A673 (cell line): ENCODE measurements around the gene AGBL5. TPM values are rescaled to one million over a fixed set of nuclear protein-coding genes. Genes with fewer than 3 reads are reported as not detected.

Experiments
- BruUV-seq: library from RNA; stranded (reverse); fragments of 400-500 nt; replicated peaks from 2 replicates; lab custom pipeline; 2021; lab: Mats Ljungman, UMichigan
- CTCF ChIA-PET: fragments of 300-600 bp; sonication (Branson Sonifier 250); formaldehyde crosslinking; loops from one replicate; lab custom pipeline; 2022; ENCODE audit warnings: antibody characterized with exemption; lab: Charles Lee
- POLR2A ChIA-PET: fragments of 300-600 bp; sonication (Branson Sonifier 250); formaldehyde crosslinking; loops from one replicate; lab custom pipeline; 2022; ENCODE audit warnings: antibody characterized with exemption; ENCODE audit not compliant: low non-redundant PET; lab: Charles Lee
- DNase-seq: peaks from one replicate; pipeline ENCODE4 v3.0.0-alpha.2; 2015; ENCODE audit warnings: low spot score
- H3K27ac ChIP-seq: fragments of 200-600 bp; sonication (generic); 2 replicates; pipeline ENCODE4 v1.5.1; 2016; ENCODE audit warnings: mixed run types, low read depth, mild to moderate bottlenecking, mixed read lengths, antibody characterized with exemption, low read length; ENCODE audit not compliant: poor library complexity, severe bottlenecking
- H3K27me3 ChIP-seq: fragments of 200-600 bp; sonication (generic); replicated peaks from 2 replicates; pipeline ENCODE4 v1.6.1; 2017; ENCODE audit warnings: mixed run types, low read depth, mild to moderate bottlenecking, mixed read lengths, antibody characterized with exemption, low read length; ENCODE audit not compliant: insufficient read depth, poor library complexity
- H3K36me3 ChIP-seq: fragments of 200-600 bp; sonication (generic); 2 replicates; pipeline ENCODE4 v1.6.1; 2016; ENCODE audit warnings: mixed run types, mild to moderate bottlenecking, mixed read lengths, antibody characterized with exemption, low read length; ENCODE audit not compliant: insufficient read depth, poor library complexity, severe bottlenecking
- H3K4me1 ChIP-seq: fragments of 200-600 bp; sonication (generic); 2 replicates; pipeline ENCODE4 v1.6.1; 2017; ENCODE audit warnings: mixed run types, mild to moderate bottlenecking, mixed read lengths, antibody characterized with exemption, low read length; ENCODE audit not compliant: insufficient read depth, poor library complexity, severe bottlenecking
- H3K4me3 ChIP-seq: fragments of 200-600 bp; sonication (generic); 2 replicates; pipeline ENCODE4 v1.5.1; 2016; ENCODE audit warnings: low read depth, mixed run types, mild to moderate bottlenecking, mixed read lengths, low read length; ENCODE audit not compliant: poor library complexity, severe bottlenecking
- H3K9me3 ChIP-seq: fragments of 200-600 bp; sonication (generic); 2 replicates; pipeline ENCODE4 v1.6.1; 2016; ENCODE audit warnings: mixed run types, low read depth, mild to moderate bottlenecking, mixed read lengths, antibody characterized with exemption, low read length; ENCODE audit not compliant: poor library complexity, severe bottlenecking
- CTCF ChIP-seq: fragments of 300-800, 200-600 bp; sonication (generic); conservative IDR thresholded peaks from 2 replicates; pipeline ENCODE4 v1.5.1; 2017; ENCODE audit warnings: low read depth, mild to moderate bottlenecking, antibody characterized with exemption, low read length, moderate library complexity, mixed read lengths
- EZH2 ChIP-seq: fragments of 200-600 bp; sonication (generic); IDR thresholded peaks from 2 replicates; pipeline ENCODE4 v1.6.1; 2017; ENCODE audit warnings: borderline replicate concordance, low read depth, mild to moderate bottlenecking, mixed read lengths, antibody characterized with exemption, low read length; ENCODE audit not compliant: poor library complexity, severe bottlenecking
- intact Hi-C: fragments of 100-400 bp; cut with micrococcal nuclease; formaldehyde crosslinking; loops from one replicate; pipeline ENCODE4 v1.10.0; 2022; ENCODE audit not compliant: unreplicated experiment
- total RNA-seq: library from RNA; stranded (reverse); gene quantifications from 2 replicates; pipeline ENCODE4 v1.2.3, GENCODE V29; 2021

Gene AGBL5
- total RNA-seq, 1 experiment from 2014 or later = 64.1 TPM

GRCh38 chr2:27050281-27050995 is 1.0 kb upstream of the AGBL5 start:
- peaks cover 25% of the 10 kb centered on the region for H3K36me3 ChIP-seq
- peak overlapping the region; percentile 91 for H3K27ac ChIP-seq
- no peak for TF ChIP-seq EZH2
- TF ChIP-seq CTCF = peak; percentile 45
- peak; percentile 97 for DNase-seq
- intact Hi-C loops = loop anchor here (1.0 kb wide), 1 partner anchor 18 kb away; the partner anchor contains the start of gene TMEM214
- no TSS peak for BruUV-seq
- no peaks in the 10 kb centered on the region for H3K27me3 ChIP-seq
- CTCF ChIA-PET = interaction anchor here (0.9 to 2.0 kb wide), 4 partner anchors 22 to 204 kb away, joined by 3 to 5 read pairs (median 4); no protein-coding TSS in a partner anchor
- POLR2A ChIA-PET = interaction anchor here (0.6 kb wide), 2 partner anchors 17 to 35 kb away, joined by 4 to 5 read pairs; no protein-coding TSS in a partner anchor
- H3K4me1 ChIP-seq = peaks cover 12% of the 10 kb centered on the region
- peak overlapping the region; percentile 74 for H3K4me3 ChIP-seq
- no peaks in the 10 kb centered on the region for H3K9me3 ChIP-seq

GRCh38 chr2:27051902-27052645 is 606 bp downstream of the AGBL5 start:
- H3K36me3 ChIP-seq = peaks cover 41% of the 10 kb centered on the region
- H3K4me1 ChIP-seq = peaks cover 12% of the 10 kb centered on the region
- H3K27me3 ChIP-seq = no peaks in the 10 kb centered on the region
- H3K4me3 ChIP-seq = peak overlapping the region; percentile 74
- H3K9me3 ChIP-seq = no peaks in the 10 kb centered on the region
- intact Hi-C loops = no loop called here
- no peak for DNase-seq
- H3K27ac ChIP-seq = peak overlapping the region; percentile 91
- TF ChIP-seq EZH2 = no peak
- no peak for TF ChIP-seq CTCF
- BruUV-seq = no TSS peak
- POLR2A ChIA-PET = interaction anchor here (0.6 kb wide), 1 partner anchor 706 kb away, joined by 8 read pairs; the partner anchor contains the start of gene SELENOI
- CTCF ChIA-PET = interaction anchor here (0.6 kb wide), 1 partner anchor 38 kb away, joined by 3 read pairs; no protein-coding TSS in a partner anchor

- intact Hi-C loops = no loop called here
- BruUV-seq = no TSS peak
- Histone ChIP-seq H3K27ac (no peak overlapping the region), H3K9me3 (no peaks in the 10 kb centered on the region), H3K27me3 (no peaks in the 10 kb centered on the region), H3K4me1 (peaks cover 12% of the 10 kb centered on the region), H3K36me3 (peaks cover 52% of the 10 kb centered on the region), H3K4me3 (no peak overlapping the region)
- ChIA-PET CTCF (no interaction called here), POLR2A (no interaction called here)
- TF ChIP-seq CTCF = no peak
- no peak for TF ChIP-seq EZH2
- no peak for DNase-seq
Measured at GRCh38 chr2:27053321-27053720, 1.9 kb downstream of the AGBL5 start.
